Stimulated activated naive B cell treated with anti-CD40 and anti-IgM and Interleukin-4, amounts not matched to agents 10 μg/mL and 1 μg/mL and 100 μg/mL, for 72 hours (primary cell): ENCODE results near the gene NR3C1.

ENCODE experiments used
- ATAC-seq, 2 donors: fragments of 150-1000 bp; cut with Tn5 transposase; replicated peaks; 2 replicates each; pipeline ENCODE4 v1.10.0; 2021; ENCODE audit warnings: moderate library complexity in 1 of 2
- DNase-seq: peaks from one replicate; pipeline ENCODE4 v3.0.0; 2021
- H3K27ac Mint-ChIP-seq: one replicate; pipeline ENCODE4 v1.8.0; 2022; ENCODE audit warnings: mild to moderate bottlenecking, mixed read lengths
- H3K27me3 Mint-ChIP-seq, 2 donors: one replicate each; pipeline ENCODE4 v1.8.0; 2022; ENCODE audit warnings: mixed read lengths in 2 of 2
- H3K36me3 Mint-ChIP-seq, 2 donors: one replicate each; pipeline ENCODE4 v1.8.0; 2022; ENCODE audit warnings: mixed read lengths in 2 of 2, mild to moderate bottlenecking in 1 of 2
- H3K4me1 Mint-ChIP-seq, 2 donors: one replicate each; pipeline ENCODE4 v1.8.0; 2022; ENCODE audit warnings: mixed read lengths in 2 of 2, mild to moderate bottlenecking in 1 of 2
- H3K4me3 Mint-ChIP-seq, 2 donors: one replicate each; pipeline ENCODE4 v1.8.0; 2022; ENCODE audit warnings: mild to moderate bottlenecking in 2 of 2, mixed read lengths in 2 of 2, moderate library complexity in 1 of 2
- H3K9me3 Mint-ChIP-seq, 2 donors: one replicate each; pipeline ENCODE4 v1.8.0; 2022; ENCODE audit warnings: mixed read lengths in 2 of 2, mild to moderate bottlenecking in 1 of 2

NR3C1 gene

DNA sequence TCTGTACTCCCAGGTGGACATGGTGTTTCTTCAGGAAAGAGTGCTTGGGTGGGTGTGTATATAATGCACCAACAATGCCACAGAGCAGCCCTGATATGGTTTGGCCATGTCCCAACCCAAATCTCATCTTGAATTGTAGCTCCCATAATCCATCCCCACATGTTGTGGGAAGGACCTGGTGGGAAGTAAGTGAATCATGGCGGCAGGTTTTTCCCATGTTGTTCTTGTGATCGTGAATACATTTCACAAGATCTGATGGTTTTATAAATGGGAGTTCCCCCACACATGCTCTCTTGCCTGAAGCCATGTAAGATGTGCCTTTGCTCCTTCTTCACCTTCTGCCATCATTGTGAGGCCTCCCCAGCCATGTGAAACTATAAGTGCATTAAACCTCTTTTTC is 158.5 kb downstream of the NR3C1 start:
- H3K27ac Mint-ChIP-seq, result no peak overlapping the region
- ATAC-seq (no peak), DNase-seq (no peak)
- peaks cover 5 to 12% of the 10 kb centered on the region in 2 donors for H3K9me3 Mint-ChIP-seq
- no peaks in the 10 kb centered on the region for H3K4me1 Mint-ChIP-seq
- peaks cover 0 to 2% of the 10 kb centered on the region in 2 donors for H3K36me3 Mint-ChIP-seq
- H3K4me3 Mint-ChIP-seq, result no peak overlapping the region
- H3K27me3 Mint-ChIP-seq, result no peaks in the 10 kb centered on the region

- ATAC-seq (no peak), DNase-seq (no peak)
- Mint-ChIP-seq H3K27me3 (no peaks in the 10 kb centered on the region), H3K9me3 (peaks cover 5 to 12% of the 10 kb centered on the region in 2 donors), H3K27ac (no peak overlapping the region), H3K36me3 (peaks cover 0 to 2% of the 10 kb centered on the region in 2 donors), H3K4me3 (no peak overlapping the region), H3K4me1 (no peaks in the 10 kb centered on the region)
Observed at GRCh38 chr5:143244000-143244736, 159.3 kb downstream of the NR3C1 start.

DNA sequence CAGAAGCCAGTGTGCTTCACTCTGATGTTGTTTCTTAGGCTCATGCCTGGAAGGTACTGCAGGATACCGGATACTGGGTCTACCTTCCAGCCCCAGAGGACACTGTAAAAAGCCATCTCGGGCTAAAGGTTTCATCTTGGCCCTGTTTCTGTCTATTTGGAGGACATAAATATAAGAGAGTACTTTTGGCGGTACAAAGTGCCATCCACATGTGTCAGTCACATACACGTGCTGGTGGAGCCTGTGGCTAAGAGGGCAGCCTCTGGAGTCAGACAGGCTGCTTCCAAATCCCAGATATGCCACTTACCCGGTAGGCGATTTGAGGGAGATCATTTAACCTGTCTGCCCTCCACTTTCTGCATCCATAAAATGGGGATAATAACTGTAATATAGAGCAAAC is 160.4 kb downstream of the NR3C1 start:
- peaks cover 0 to 2% of the 10 kb centered on the region in 2 donors for H3K36me3 Mint-ChIP-seq
- H3K27ac Mint-ChIP-seq, result no peak overlapping the region
- H3K4me1 Mint-ChIP-seq, result peaks cover 0 to 1% of the 10 kb centered on the region in 2 donors

GRCh38 chr5:143241892-143242291 is 161.6 kb downstream of the NR3C1 start:
- Mint-ChIP-seq H3K4me1 (peaks cover 0 to 1% of the 10 kb centered on the region in 2 donors), H3K4me3 (no peak overlapping the region), H3K36me3 (peaks cover 0 to 2% of the 10 kb centered on the region in 2 donors), H3K27me3 (no peaks in the 10 kb centered on the region), H3K9me3 (peaks cover 3 to 7% of the 10 kb centered on the region in 2 donors), H3K27ac (no peak overlapping the region)
- no peak for ATAC-seq
- DNase-seq, result no peak

More for the DNA sequence above, 160.4 kb downstream of the NR3C1 start:
- no peak overlapping the region for H3K4me3 Mint-ChIP-seq
- ATAC-seq (no peak), DNase-seq (no peak)
- peaks cover 8 to 13% of the 10 kb centered on the region in 2 donors for H3K9me3 Mint-ChIP-seq
- no peaks in the 10 kb centered on the region for H3K27me3 Mint-ChIP-seq

DNA sequence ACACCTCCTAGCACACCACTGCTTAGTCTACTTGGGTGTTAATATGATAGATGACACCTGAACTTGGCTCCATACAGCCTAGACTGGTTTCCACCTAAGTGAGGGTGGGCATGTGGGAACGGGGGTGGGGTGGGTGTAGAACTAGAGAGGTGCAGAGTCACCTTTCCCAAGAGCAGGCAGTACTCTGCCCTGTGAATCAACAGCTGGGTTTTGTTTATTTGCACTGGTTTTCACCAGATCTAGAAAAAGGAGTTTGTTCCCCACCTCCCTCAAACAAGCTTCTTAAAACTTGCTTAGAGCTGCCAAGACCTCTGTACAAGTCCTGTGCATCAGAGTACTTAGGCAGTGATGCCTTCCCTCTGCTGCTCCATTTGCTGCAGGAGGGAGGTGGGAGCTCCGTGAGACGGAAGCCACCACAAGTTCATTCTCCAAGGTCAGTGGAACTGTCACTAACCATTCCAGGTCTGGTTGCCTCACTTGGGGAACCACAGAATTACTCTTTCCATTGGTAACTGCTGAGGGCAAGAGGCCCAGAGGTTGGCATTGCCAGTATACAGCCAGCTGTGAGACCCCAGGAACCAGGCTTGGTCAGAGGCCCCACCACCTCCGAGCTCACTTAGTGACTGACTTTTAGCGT is 163.5 kb downstream of the NR3C1 start:
- peaks cover 1 to 3% of the 10 kb centered on the region in 2 donors for H3K9me3 Mint-ChIP-seq
- DNase-seq, result no peak
- H3K36me3 Mint-ChIP-seq, result peaks cover 0 to 2% of the 10 kb centered on the region in 2 donors
- peaks cover 0 to 1% of the 10 kb centered on the region in 2 donors for H3K4me1 Mint-ChIP-seq
- ATAC-seq, result no peak
- H3K4me3 Mint-ChIP-seq, result no peak overlapping the region
- H3K27ac Mint-ChIP-seq, result no peak overlapping the region
- no peaks in the 10 kb centered on the region for H3K27me3 Mint-ChIP-seq

DNA sequence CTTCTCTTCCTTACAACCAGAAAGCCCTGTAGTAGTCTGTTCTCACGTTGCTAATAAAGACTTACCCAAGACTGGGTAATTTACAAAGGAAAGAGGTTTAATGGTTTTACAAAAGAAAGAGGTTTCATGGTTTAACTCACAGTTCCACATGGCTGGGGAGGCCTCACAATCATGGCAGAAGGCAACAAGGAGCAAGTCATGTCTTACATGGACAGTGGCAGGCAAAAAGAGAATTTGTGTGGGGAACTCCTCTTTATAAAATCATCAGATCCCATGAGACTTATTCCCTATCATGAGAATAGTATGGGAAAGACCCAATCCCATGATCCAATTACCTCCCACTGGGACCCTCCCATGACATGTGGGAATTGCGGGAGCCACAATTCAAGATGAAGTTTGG is 164.9 kb downstream of the NR3C1 start:
- Mint-ChIP-seq H3K4me1 (peaks cover 0 to 1% of the 10 kb centered on the region in 2 donors), H3K4me3 (no peak overlapping the region), H3K36me3 (no peaks in the 10 kb centered on the region), H3K9me3 (peaks cover 3% of the 10 kb centered on the region in 2 donors), H3K27ac (no peak overlapping the region), H3K27me3 (peaks cover 0 to 6% of the 10 kb centered on the region in 2 donors)
- no peak for DNase-seq
- no peak for ATAC-seq

- DNase-seq (no peak), ATAC-seq (no peak)
- peaks cover 0 to 3% of the 10 kb centered on the region in 2 donors for H3K4me1 Mint-ChIP-seq
- H3K9me3 Mint-ChIP-seq, result peaks cover 3% of the 10 kb centered on the region in 2 donors
- peaks cover 0 to 6% of the 10 kb centered on the region in 2 donors for H3K27me3 Mint-ChIP-seq
- H3K4me3 Mint-ChIP-seq, result no peak overlapping the region
- no peak overlapping the region for H3K27ac Mint-ChIP-seq
- H3K36me3 Mint-ChIP-seq, result no peaks in the 10 kb centered on the region
Observed at GRCh38 chr5:143237664-143238063, 165.8 kb downstream of the NR3C1 start.

GRCh38 chr5:143236682-143237081 is 166.8 kb downstream of the NR3C1 start:
- H3K4me3 Mint-ChIP-seq, result no peak overlapping the region
- DNase-seq, result no peak
- no peak for ATAC-seq
- H3K36me3 Mint-ChIP-seq, result no peaks in the 10 kb centered on the region
- H3K4me1 Mint-ChIP-seq, result peaks cover 5 to 7% of the 10 kb centered on the region in 2 donors
- no peak overlapping the region for H3K27ac Mint-ChIP-seq
- H3K9me3 Mint-ChIP-seq, result peaks cover 3% of the 10 kb centered on the region in 2 donors
- H3K27me3 Mint-ChIP-seq, result peaks cover 0 to 11% of the 10 kb centered on the region in 2 donors

DNA sequence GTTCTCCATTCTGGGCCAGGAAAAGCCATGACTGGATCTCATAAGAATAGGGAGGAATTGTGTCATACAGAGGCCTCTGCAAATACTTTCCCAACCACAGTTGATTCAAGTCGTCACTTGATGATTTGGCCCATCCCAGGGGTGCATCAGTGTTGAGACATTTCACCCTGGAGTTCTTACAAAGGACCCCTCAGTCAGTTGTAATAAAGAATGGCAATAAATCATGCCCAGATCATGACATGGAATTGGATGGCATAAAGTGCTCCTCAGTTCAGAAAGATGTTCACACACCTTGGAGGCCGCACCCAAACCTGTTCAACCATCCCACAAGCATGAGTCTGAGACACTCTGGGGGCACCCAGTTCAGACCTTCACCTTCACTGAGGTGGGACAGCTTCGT is 168.1 kb downstream of the NR3C1 start:
- Mint-ChIP-seq H3K27me3 (peaks cover 0 to 11% of the 10 kb centered on the region in 2 donors), H3K4me1 (peaks cover 9 to 15% of the 10 kb centered on the region in 2 donors), H3K36me3 (no peaks in the 10 kb centered on the region), H3K4me3 (no peak overlapping the region), H3K27ac (no peak overlapping the region), H3K9me3 (peaks cover 3% of the 10 kb centered on the region in 2 donors)
- DNase-seq (no peak), ATAC-seq (no peak)

- H3K27ac Mint-ChIP-seq, result no peak overlapping the region
- H3K9me3 Mint-ChIP-seq, result peaks cover 3% of the 10 kb centered on the region in 2 donors
- H3K4me3 Mint-ChIP-seq, result no peak overlapping the region
- DNase-seq, result no peak
- H3K27me3 Mint-ChIP-seq, result peaks cover 0 to 11% of the 10 kb centered on the region in 2 donors
- peaks cover 20 to 26% of the 10 kb centered on the region in 2 donors for H3K4me1 Mint-ChIP-seq
- no peaks in the 10 kb centered on the region for H3K36me3 Mint-ChIP-seq
- no peak for ATAC-seq
Observed at GRCh38 chr5:143234162-143234842, 169.2 kb downstream of the NR3C1 start.

GRCh38 chr5:143233031-143233430 is 170.5 kb downstream of the NR3C1 start:
- peaks cover 0 to 11% of the 10 kb centered on the region in 2 donors for H3K27me3 Mint-ChIP-seq
- H3K36me3 Mint-ChIP-seq, result no peaks in the 10 kb centered on the region
- H3K4me1 Mint-ChIP-seq, result peaks cover 20 to 29% of the 10 kb centered on the region in 2 donors
- ATAC-seq (no peak), DNase-seq (no peak)
- no peak overlapping the region for H3K4me3 Mint-ChIP-seq
- peaks cover 0 to 1% of the 10 kb centered on the region in 2 donors for H3K9me3 Mint-ChIP-seq
- H3K27ac Mint-ChIP-seq, result no peak overlapping the region

- peaks cover 20 to 29% of the 10 kb centered on the region in 2 donors for H3K4me1 Mint-ChIP-seq
- no peak for DNase-seq
- peak in 1 of 2 donors; percentile 23 for ATAC-seq
- H3K27me3 Mint-ChIP-seq, result peaks cover 0 to 11% of the 10 kb centered on the region in 2 donors
- H3K27ac Mint-ChIP-seq, result no peak overlapping the region
- H3K36me3 Mint-ChIP-seq, result no peaks in the 10 kb centered on the region
- no peak overlapping the region for H3K4me3 Mint-ChIP-seq
- H3K9me3 Mint-ChIP-seq, result peaks cover 0 to 1% of the 10 kb centered on the region in 2 donors
Observed at GRCh38 chr5:143231973-143232812, 171.3 kb downstream of the NR3C1 start.

DNA sequence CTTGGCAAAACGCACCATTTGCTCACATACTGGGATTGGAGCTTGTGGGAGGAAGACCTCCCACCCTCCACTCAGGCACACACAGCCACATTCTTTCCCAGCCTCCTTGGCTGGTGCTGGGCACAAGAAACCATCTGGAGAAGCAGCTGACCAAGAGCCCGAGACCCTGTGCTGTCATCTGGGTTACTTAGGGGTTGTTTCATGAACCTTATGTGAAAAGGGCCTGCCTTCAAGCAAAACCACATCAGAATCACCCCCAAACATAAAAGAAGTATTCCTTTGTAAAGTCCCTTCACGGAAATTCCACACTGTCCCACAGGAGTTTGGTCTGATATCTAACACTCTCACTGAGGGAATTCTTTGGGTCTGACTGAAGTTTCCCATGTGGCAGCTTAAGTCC is 172.1 kb downstream of the NR3C1 start:
- H3K4me3 Mint-ChIP-seq, result no peak overlapping the region
- no peak for ATAC-seq
- peaks cover 0 to 11% of the 10 kb centered on the region in 2 donors for H3K27me3 Mint-ChIP-seq
- DNase-seq, result no peak
- peaks cover 20 to 29% of the 10 kb centered on the region in 2 donors for H3K4me1 Mint-ChIP-seq
- H3K27ac Mint-ChIP-seq, result no peak overlapping the region
- peaks cover 0 to 1% of the 10 kb centered on the region in 2 donors for H3K9me3 Mint-ChIP-seq
- H3K36me3 Mint-ChIP-seq, result no peaks in the 10 kb centered on the region

GRCh38 chr5:143230676-143230996 is 172.8 kb downstream of the NR3C1 start:
- peaks cover 0 to 11% of the 10 kb centered on the region in 2 donors for H3K27me3 Mint-ChIP-seq
- no peak overlapping the region for H3K27ac Mint-ChIP-seq
- DNase-seq (no peak), ATAC-seq (no peak)
- H3K4me3 Mint-ChIP-seq, result no peak overlapping the region
- H3K4me1 Mint-ChIP-seq, result peaks cover 20 to 29% of the 10 kb centered on the region in 2 donors
- peaks cover 0 to 1% of the 10 kb centered on the region in 2 donors for H3K9me3 Mint-ChIP-seq
- H3K36me3 Mint-ChIP-seq, result no peaks in the 10 kb centered on the region
